Natural killer cell (primary cell): ENCODE data around the gene AP1S2. TPM values are rescaled to one million over a fixed set of nuclear protein-coding genes. Genes with fewer than 3 reads are reported as not detected.

Source experiments
- ATAC-seq, 3 donors: fragments of 150-1000 bp in 2 of 3; fragments of 200-7000 bp in 1 of 3; cut with Tn5 transposase; 1 replicate in 1 of 3; 2 replicates in 2 of 3; pipeline ENCODE4 v1.10.0; 2021; ENCODE audit warnings: mild to moderate bottlenecking in 2 of 3, moderate library complexity in 2 of 3
- DNase-seq, 2 donors: peaks; one replicate each; pipeline versions ENCODE4 v3.0.0 to v3.0.0-alpha.2; 2013 to 2021; ENCODE audit warnings: mixed read lengths in 1 of 2
- H3K27ac ChIP-seq: one replicate; pipeline ENCODE4 v1.5.1; 2013; ENCODE audit warnings: mild to moderate bottlenecking, low read length
- H3K27me3 ChIP-seq: one replicate; pipeline ENCODE4 v1.6.1; 2013; ENCODE audit warnings: low read length; ENCODE audit not compliant: control insufficient read depth, insufficient read depth
- H3K36me3 ChIP-seq: one replicate; pipeline ENCODE4 v1.6.1; 2013; ENCODE audit warnings: low read length; ENCODE audit not compliant: control insufficient read depth, insufficient read depth
- H3K4me1 ChIP-seq: one replicate; pipeline ENCODE4 v1.6.1; 2013; ENCODE audit warnings: low read length; ENCODE audit not compliant: control insufficient read depth, insufficient read depth
- H3K4me3 ChIP-seq: one replicate; pipeline ENCODE4 v1.5.1; 2013; ENCODE audit warnings: low read length
- H3K9me3 ChIP-seq: one replicate; pipeline ENCODE4 v1.6.1; 2013; ENCODE audit warnings: low read length; ENCODE audit not compliant: control insufficient read depth, insufficient read depth
- H3K27ac Mint-ChIP-seq, 2 donors: one replicate each; pipeline ENCODE4 v1.8.0; 2022; ENCODE audit warnings: mild to moderate bottlenecking in 2 of 2, mixed read lengths in 2 of 2, moderate library complexity in 1 of 2
- H3K27me3 Mint-ChIP-seq, 2 donors: one replicate each; pipeline ENCODE4 v1.8.0; 2022; ENCODE audit warnings: low read depth in 2 of 2, mixed read lengths in 2 of 2
- H3K36me3 Mint-ChIP-seq: one replicate; pipeline ENCODE4 v1.8.0; 2022; ENCODE audit warnings: mixed read lengths
- H3K4me1 Mint-ChIP-seq, 2 donors: one replicate each; pipeline ENCODE4 v1.8.0; 2022; ENCODE audit warnings: mixed read lengths in 2 of 2
- H3K4me3 Mint-ChIP-seq: one replicate; pipeline ENCODE4 v1.8.0; 2022; ENCODE audit warnings: mild to moderate bottlenecking, moderate library complexity, mixed read lengths
- H3K9me3 Mint-ChIP-seq, 2 donors: one replicate each; pipeline ENCODE4 v1.8.0; 2022; ENCODE audit warnings: mixed read lengths in 2 of 2
- WGBS: methylation state at CpG from one replicate; pipeline ENCODE4 v1.1.7; 2013; ENCODE audit warnings: missing lambda C conversion rate; ENCODE audit not compliant: insufficient coverage; 5-methylcytosine and 5-hydroxymethylcytosine counted together
- intact Hi-C: fragments of 100-400 bp; cut with micrococcal nuclease; formaldehyde crosslinking; loops from one replicate; pipeline ENCODE4 v1.14.2; 2022
- total RNA-seq, 4 donors: library from RNA; stranded (reverse); fragments of 120-200 nt in 1 of 4; gene quantifications; one replicate each; pipeline versions ENCODE4 v1.2.3 to v1.2.4, GENCODE V29; 2013 to 2022
- TF ChIP-seq, protein P1 (sequence below): fragments of 200-600 bp; IDR thresholded peaks from one replicate; pipeline ENCODE4 v1.8.0; 2022; ENCODE audit warnings: antibody characterized with exemption

AP1S2 gene
- total RNA-seq, 3 donors from 2014 or later (not counting 1 experiment from before 2014, with no cell fraction given): 21.0 to 30.8 (median 25.9) TPM

GRCh38 chrX:15855568-15856221, 1.1 kb upstream of the AP1S2 start:
- TF ChIP-seq, protein P1, sequence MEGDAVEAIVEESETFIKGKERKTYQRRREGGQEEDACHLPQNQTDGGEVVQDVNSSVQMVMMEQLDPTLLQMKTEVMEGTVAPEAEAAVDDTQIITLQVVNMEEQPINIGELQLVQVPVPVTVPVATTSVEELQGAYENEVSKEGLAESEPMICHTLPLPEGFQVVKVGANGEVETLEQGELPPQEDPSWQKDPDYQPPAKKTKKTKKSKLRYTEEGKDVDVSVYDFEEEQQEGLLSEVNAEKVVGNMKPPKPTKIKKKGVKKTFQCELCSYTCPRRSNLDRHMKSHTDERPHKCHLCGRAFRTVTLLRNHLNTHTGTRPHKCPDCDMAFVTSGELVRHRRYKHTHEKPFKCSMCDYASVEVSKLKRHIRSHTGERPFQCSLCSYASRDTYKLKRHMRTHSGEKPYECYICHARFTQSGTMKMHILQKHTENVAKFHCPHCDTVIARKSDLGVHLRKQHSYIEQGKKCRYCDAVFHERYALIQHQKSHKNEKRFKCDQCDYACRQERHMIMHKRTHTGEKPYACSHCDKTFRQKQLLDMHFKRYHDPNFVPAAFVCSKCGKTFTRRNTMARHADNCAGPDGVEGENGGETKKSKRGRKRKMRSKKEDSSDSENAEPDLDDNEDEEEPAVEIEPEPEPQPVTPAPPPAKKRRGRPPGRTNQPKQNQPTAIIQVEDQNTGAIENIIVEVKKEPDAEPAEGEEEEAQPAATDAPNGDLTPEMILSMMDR: no peak
- WGBS: 15% methylated on average over 6 of the region's 16 CpGs
- Histone ChIP-seq H3K4me1 (peaks cover 4% of the 10 kb centered on the region), H3K9me3 (no peaks in the 10 kb centered on the region), H3K27me3 (no peaks in the 10 kb centered on the region), H3K4me3 (peak overlapping the region; percentile 77), H3K36me3 (no peaks in the 10 kb centered on the region), H3K27ac (peak overlapping the region; percentile 94)
- peaks cover 0 to 17% of the 10 kb centered on the region in 2 donors for H3K27me3 Mint-ChIP-seq
- H3K4me3 Mint-ChIP-seq: peak overlapping the region; percentile 96
- ATAC-seq (no peak), DNase-seq (peak in 1 of 2 donors; percentile 2)
- intact Hi-C loops: loop anchor here (1.0 to 10.0 kb wide), 4 partner anchors 39 to 981 kb away; partner anchors contain the start of genes FANCB, MOSPD2 and ZRSR2
- peaks cover 10% of the 10 kb centered on the region for H3K36me3 Mint-ChIP-seq
- H3K27ac Mint-ChIP-seq: peak overlapping the region; percentile 94 to 96
- H3K4me1 Mint-ChIP-seq: peaks cover 6 to 12% of the 10 kb centered on the region in 2 donors
- H3K9me3 Mint-ChIP-seq: no peaks in the 10 kb centered on the region

DNA sequence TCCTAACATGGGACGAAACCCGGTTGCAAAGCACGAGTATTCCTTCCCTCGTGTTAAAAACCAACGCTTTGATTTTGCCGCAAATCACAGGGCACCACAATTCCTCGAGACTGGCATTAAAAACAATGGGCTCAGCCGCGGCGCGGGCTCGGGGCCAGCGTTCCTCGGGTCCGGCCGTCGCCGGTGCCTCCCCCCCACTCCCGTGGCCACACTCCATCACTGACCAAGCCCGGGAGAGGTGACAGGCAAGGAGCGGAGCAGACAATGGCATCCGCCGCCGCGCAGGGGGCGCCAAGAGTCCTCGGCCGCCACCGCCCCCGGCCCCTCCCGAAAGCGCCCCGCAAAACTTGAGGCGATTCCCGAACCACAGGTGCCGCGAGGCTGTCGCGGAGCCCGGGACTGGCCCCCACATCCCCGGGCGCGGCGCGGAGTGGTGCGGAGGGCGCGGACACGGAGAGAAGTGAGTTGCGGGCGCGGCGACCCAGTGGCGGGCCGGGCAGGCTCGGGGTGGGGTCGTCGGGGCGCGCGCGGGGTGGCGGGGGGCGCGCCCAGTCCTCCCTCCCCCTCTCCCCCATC, 445 bp downstream of the AP1S2 start:
- DNase-seq (peak; percentile 35 to 60), ATAC-seq (peak; percentile 19 to 49 (median 21))
- intact Hi-C loops: loop anchor here (2.0 to 10.0 kb wide), 4 partner anchors 37 to 979 kb away; partner anchors contain the start of genes CA5B, FANCB and MOSPD2
- H3K4me1 Mint-ChIP-seq: peaks cover 12 to 14% of the 10 kb centered on the region in 2 donors
- Histone ChIP-seq H3K9me3 (no peaks in the 10 kb centered on the region), H3K27me3 (no peaks in the 10 kb centered on the region), H3K27ac (peak overlapping the region; percentile 59), H3K36me3 (no peaks in the 10 kb centered on the region), H3K4me1 (peaks cover 4% of the 10 kb centered on the region), H3K4me3 (peak overlapping the region; percentile 39)
- under 1% methylated on average over 58 of the region's 65 CpGs for WGBS
- TF ChIP-seq, protein P1: no peak
- no peaks in the 10 kb centered on the region for H3K9me3 Mint-ChIP-seq
- H3K27ac Mint-ChIP-seq: peak overlapping the region; percentile 94 to 96
- peak overlapping the region; percentile 79 for H3K4me3 Mint-ChIP-seq
- peaks cover 12% of the 10 kb centered on the region for H3K36me3 Mint-ChIP-seq
- H3K27me3 Mint-ChIP-seq: peaks cover 0 to 15% of the 10 kb centered on the region in 2 donors

- DNase-seq (peak in 1 of 2 donors; percentile 5), ATAC-seq (no peak)
- no peaks in the 10 kb centered on the region for H3K9me3 ChIP-seq
- no peaks in the 10 kb centered on the region for H3K27me3 ChIP-seq
- peak overlapping the region; percentile 39 for H3K4me3 ChIP-seq
- WGBS: 40% methylated on average over 10 of the region's 14 CpGs
- Mint-ChIP-seq H3K27me3 (peaks cover 0 to 12% of the 10 kb centered on the region in 2 donors), H3K4me1 (peaks cover 12 to 14% of the 10 kb centered on the region in 2 donors), H3K36me3 (peaks cover 12% of the 10 kb centered on the region), H3K27ac (peak overlapping the region; percentile 69 to 94), H3K4me3 (peak overlapping the region; percentile 79), H3K9me3 (no peaks in the 10 kb centered on the region)
- H3K27ac ChIP-seq: no peak overlapping the region
- H3K4me1 ChIP-seq: peaks cover 4% of the 10 kb centered on the region
- TF ChIP-seq, protein P1: no peak
- no peaks in the 10 kb centered on the region for H3K36me3 ChIP-seq
- intact Hi-C loops: loop anchor here (2.0 to 10.0 kb wide), 4 partner anchors 37 to 979 kb away; partner anchors contain the start of genes CA5B, FANCB and MOSPD2
Measured at GRCh38 chrX:15853586-15854079, 980 bp downstream of the AP1S2 start.
